PC-3 (cell line): ENCODE data around the gene NGDN. TPM values are rescaled to one million over a fixed set of nuclear protein-coding genes. Genes with fewer than 3 reads are reported as not detected.
"Not testable (repeated sequence)": the region's sequence is repeated elsewhere in the genome, so short reads cannot be mapped to it uniquely, and the experiment has no call there.

ENCODE experiments used
- ATAC-seq: fragments of 200-7000 bp; cut with Tn5 transposase; 2 replicates; pipeline ENCODE4 v1.9.1; 2020; ENCODE audit warnings: mild to moderate bottlenecking, moderate library complexity
- BruUV-seq: library from RNA; stranded (reverse); fragments of 400-500 nt; replicated peaks from 2 replicates; lab custom pipeline; 2021; lab: Mats Ljungman, UMichigan
- CTCF ChIA-PET: fragments of 300-600 bp; sonication (Branson Sonifier 250); formaldehyde crosslinking; loops from one replicate; lab custom pipeline; 2022; ENCODE audit warnings: antibody characterized with exemption; lab: Charles Lee
- POLR2A ChIA-PET: fragments of 300-600 bp; sonication (Branson Sonifier 250); formaldehyde crosslinking; loops from one replicate; lab custom pipeline; 2022; ENCODE audit warnings: antibody characterized with exemption; ENCODE audit not compliant: unreplicated experiment; lab: Charles Lee
- DNase-seq: peaks from one replicate; pipeline ENCODE4 v3.0.0-alpha.2; 2015
- H2AFZ ChIP-seq: fragments of 300-600 bp; sonication (generic); 2 replicates; pipeline ENCODE4 v1.6.0; 2016; ENCODE audit warnings: antibody characterized with exemption, low read length
- H3F3A ChIP-seq: fragments of 300-600 bp; sonication (generic); one replicate; pipeline ENCODE4 v1.6.0; 2017; ENCODE audit warnings: antibody characterized with exemption, low read length, control low read depth, mild to moderate bottlenecking; ENCODE audit not compliant: unreplicated experiment
- H3K27ac ChIP-seq: fragments of 300-600 bp; sonication (generic); 2 replicates; pipeline ENCODE4 v1.5.1; 2016; ENCODE audit warnings: mild to moderate bottlenecking, low read length
- H3K27me3 ChIP-seq: fragments of 300-600 bp; sonication (generic); 2 replicates; pipeline ENCODE4 v1.6.1; 2016; ENCODE audit warnings: low read length, mixed read lengths
- H3K36me3 ChIP-seq: fragments of 300-600 bp; sonication (generic); 2 replicates; pipeline ENCODE4 v1.6.1; 2016; ENCODE audit warnings: low read depth, mixed run types, low read length, mixed read lengths
- H3K4me1 ChIP-seq: fragments of 300-600 bp; sonication (generic); 2 replicates; pipeline ENCODE4 v1.5.1; 2016; ENCODE audit warnings: low read length; ENCODE audit not compliant: insufficient read depth
- H3K4me2 ChIP-seq: fragments of 300-600 bp; sonication (generic); 2 replicates; pipeline ENCODE4 v1.6.0; 2016; ENCODE audit warnings: low read length
- H3K4me3 ChIP-seq: fragments of 300-600 bp; sonication (generic); 2 replicates; pipeline ENCODE4 v1.5.1; 2016; ENCODE audit warnings: mild to moderate bottlenecking, low read length, mixed read lengths
- H3K79me2 ChIP-seq: fragments of 300-600 bp; sonication (generic); 2 replicates; pipeline ENCODE4 v1.6.1; 2017; ENCODE audit warnings: low read length, mixed read lengths
- H3K9ac ChIP-seq: fragments of 300-600 bp; sonication (generic); 2 replicates; pipeline ENCODE4 v1.6.0; 2016; ENCODE audit warnings: mild to moderate bottlenecking, low read length
- H3K9me2 ChIP-seq: fragments of 300-600 bp; sonication (generic); replicated peaks from 2 replicates; pipeline ENCODE4 v1.6.1; 2016; ENCODE audit warnings: mixed run types, low read length, mixed read lengths
- H3K9me3 ChIP-seq: fragments of 300-600 bp; sonication (generic); 2 replicates; pipeline ENCODE4 v1.6.1; 2016; ENCODE audit warnings: low read length, mixed read lengths
- H4K20me1 ChIP-seq: fragments of 300-600 bp; sonication (generic); 2 replicates; pipeline ENCODE4 v1.6.1; 2016; ENCODE audit warnings: low read length, mixed read lengths
- EZH2 ChIP-seq: fragments of 300-600 bp; sonication (generic); IDR thresholded peaks from one replicate; pipeline ENCODE4 v1.6.1; 2017; ENCODE audit warnings: antibody characterized with exemption, mild to moderate bottlenecking, low read length; ENCODE audit not compliant: unreplicated experiment
- EZH2phosphoT487 ChIP-seq: fragments of 300-600 bp; sonication (generic); IDR thresholded peaks from 2 replicates; pipeline ENCODE4 v1.6.1; 2018; ENCODE audit warnings: mild to moderate bottlenecking, antibody characterized with exemption, low read length, borderline replicate concordance
- intact Hi-C: fragments of 100-400 bp; cut with micrococcal nuclease; formaldehyde crosslinking; loops from 2 replicates; pipeline ENCODE4 v1.9.0; 2023
- total RNA-seq: library from RNA; depleted of rRNA; stranded (reverse); fragments of >200 nt; gene quantifications from 2 replicates; pipeline ENCODE4 v1.2.3, GENCODE V29; 2014
- TF ChIP-seq, protein P1 (sequence below): fragments of 300-600 bp; sonication (generic); conservative IDR thresholded peaks from 2 replicates; pipeline ENCODE4 v1.5.1; 2017; ENCODE audit warnings: antibody characterized with exemption, low read depth, mild to moderate bottlenecking, low read length

Gene NGDN
- total RNA-seq, 1 experiment from 2014 or later = 57.6 TPM

DNA sequence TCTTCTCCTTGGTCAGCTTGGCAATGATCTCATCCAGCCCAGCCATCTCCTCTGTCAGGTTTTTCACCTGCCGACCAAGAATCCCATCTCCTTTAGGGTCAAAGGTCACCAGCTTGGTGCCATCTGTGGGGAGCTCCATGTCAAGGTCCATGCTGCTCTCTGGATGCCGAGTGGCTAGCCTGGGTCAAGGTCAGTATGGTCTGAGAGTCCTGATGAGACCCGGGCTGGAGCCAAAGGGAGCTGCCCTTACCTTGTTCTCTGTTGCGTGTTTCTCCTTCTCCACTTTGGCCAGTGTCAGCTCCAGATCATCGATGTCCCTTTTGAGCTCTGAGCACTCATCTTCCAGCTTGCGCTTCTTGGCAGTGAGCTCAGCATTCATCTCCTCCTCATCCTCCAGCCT lies 45.8 kb upstream of the NGDN start:
- Histone ChIP-seq H3K9ac (no peak overlapping the region), H3K27me3 (peaks cover 48% of the 10 kb centered on the region), H2AFZ (no peak overlapping the region), H4K20me1 (no peaks in the 10 kb centered on the region), H3K4me3 (no peak overlapping the region), H3K79me2 (no peaks in the 10 kb centered on the region), H3K36me3 (no peaks in the 10 kb centered on the region), H3K4me1 (no peaks in the 10 kb centered on the region), H3K4me2 (no peak overlapping the region), H3K9me2 (no peaks in the 10 kb centered on the region), H3K9me3 (no peaks in the 10 kb centered on the region), H3F3A (no peaks in the 10 kb centered on the region), H3K27ac (no peak overlapping the region)
- CTCF ChIA-PET = no interaction called here
- ATAC-seq (no peak), DNase-seq (no peak)
- POLR2A ChIA-PET = no interaction called here
- intact Hi-C loops = no loop called here
- no peak for TF ChIP-seq EZH2phosphoT487
- TF ChIP-seq, protein P1, sequence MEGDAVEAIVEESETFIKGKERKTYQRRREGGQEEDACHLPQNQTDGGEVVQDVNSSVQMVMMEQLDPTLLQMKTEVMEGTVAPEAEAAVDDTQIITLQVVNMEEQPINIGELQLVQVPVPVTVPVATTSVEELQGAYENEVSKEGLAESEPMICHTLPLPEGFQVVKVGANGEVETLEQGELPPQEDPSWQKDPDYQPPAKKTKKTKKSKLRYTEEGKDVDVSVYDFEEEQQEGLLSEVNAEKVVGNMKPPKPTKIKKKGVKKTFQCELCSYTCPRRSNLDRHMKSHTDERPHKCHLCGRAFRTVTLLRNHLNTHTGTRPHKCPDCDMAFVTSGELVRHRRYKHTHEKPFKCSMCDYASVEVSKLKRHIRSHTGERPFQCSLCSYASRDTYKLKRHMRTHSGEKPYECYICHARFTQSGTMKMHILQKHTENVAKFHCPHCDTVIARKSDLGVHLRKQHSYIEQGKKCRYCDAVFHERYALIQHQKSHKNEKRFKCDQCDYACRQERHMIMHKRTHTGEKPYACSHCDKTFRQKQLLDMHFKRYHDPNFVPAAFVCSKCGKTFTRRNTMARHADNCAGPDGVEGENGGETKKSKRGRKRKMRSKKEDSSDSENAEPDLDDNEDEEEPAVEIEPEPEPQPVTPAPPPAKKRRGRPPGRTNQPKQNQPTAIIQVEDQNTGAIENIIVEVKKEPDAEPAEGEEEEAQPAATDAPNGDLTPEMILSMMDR = no peak
- TF ChIP-seq EZH2 = no peak
- BruUV-seq = no TSS peak

DNA sequence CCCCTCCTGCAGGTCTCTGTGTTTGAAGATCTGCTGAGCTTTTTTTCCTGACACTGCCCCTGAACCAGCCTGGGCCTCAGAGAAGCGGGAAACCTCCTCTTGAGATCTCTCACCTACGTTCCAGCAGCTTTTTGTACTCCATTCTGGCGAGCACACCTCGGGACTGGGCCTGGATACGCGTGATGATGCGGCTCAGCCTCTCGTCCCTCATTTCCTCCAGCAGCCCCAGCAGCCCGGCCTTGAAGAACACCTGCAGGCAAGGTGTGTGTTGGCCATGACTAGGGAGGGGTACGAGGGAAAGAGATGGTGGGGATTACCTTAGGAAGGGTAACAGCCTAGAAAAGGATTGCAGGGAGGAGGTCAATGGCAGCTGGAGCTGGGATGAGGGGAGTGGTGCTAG lies 44.3 kb upstream of the NGDN start:
- H3K4me3 ChIP-seq = no peak overlapping the region
- H3K4me2 ChIP-seq = no peak overlapping the region
- H3K79me2 ChIP-seq = no peaks in the 10 kb centered on the region
- POLR2A ChIA-PET = no interaction called here
- no peaks in the 10 kb centered on the region for H4K20me1 ChIP-seq
- DNase-seq (no peak), ATAC-seq (no peak)
- CTCF ChIA-PET = no interaction called here
- BruUV-seq = no TSS peak
- no peaks in the 10 kb centered on the region for H3K36me3 ChIP-seq
- no peaks in the 10 kb centered on the region for H3K9me2 ChIP-seq
- H3K27ac ChIP-seq = no peak overlapping the region
- H2AFZ ChIP-seq = no peak overlapping the region
- no peaks in the 10 kb centered on the region for H3K4me1 ChIP-seq
- H3K9me3 ChIP-seq = no peaks in the 10 kb centered on the region
- H3K27me3 ChIP-seq = peaks cover 40% of the 10 kb centered on the region
- TF ChIP-seq EZH2 (no peak), EZH2phosphoT487 (no peak)
- TF ChIP-seq, protein P1 = no peak
- H3F3A ChIP-seq = no peaks in the 10 kb centered on the region
- intact Hi-C loops = no loop called here
- no peak overlapping the region for H3K9ac ChIP-seq

DNA sequence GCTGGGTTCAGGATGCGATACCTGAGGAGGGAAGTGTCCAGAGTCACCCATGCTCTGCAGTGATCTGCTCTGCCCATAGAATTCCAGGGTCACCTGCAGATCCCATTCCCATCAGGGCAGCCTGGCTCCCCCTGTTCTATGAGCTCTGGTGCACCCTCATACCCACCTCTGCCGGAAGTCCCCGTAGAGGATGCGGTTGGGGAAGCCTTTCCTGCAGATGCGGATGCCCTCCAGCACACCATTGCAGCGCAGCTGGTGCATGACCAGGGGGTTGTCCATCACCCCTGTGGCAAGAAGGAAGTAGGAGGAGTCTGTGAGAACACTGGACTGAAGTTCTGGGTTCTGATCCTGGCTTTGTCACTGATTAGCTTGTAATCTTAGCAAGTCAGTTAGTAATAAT lies 43.7 kb upstream of the NGDN start:
- H3F3A ChIP-seq, H3K9ac ChIP-seq, H3K4me2 ChIP-seq, H3K79me2 ChIP-seq, CTCF ChIA-PET, DNase-seq, H3K9me2 ChIP-seq, intact Hi-C loops, H3K4me1 ChIP-seq, BruUV-seq, H3K36me3 ChIP-seq, POLR2A ChIA-PET, H2AFZ ChIP-seq, H3K4me3 ChIP-seq, H4K20me1 ChIP-seq, ATAC-seq, H3K9me3 ChIP-seq, H3K27ac ChIP-seq: not testable (repeated sequence)
- peaks cover 37% of the 10 kb centered on the region for H3K27me3 ChIP-seq
